ENCODE measurements around the gene POLR3H.
"Not testable (repeated sequence)": the region's sequence is repeated elsewhere in the genome, so short reads cannot be mapped to it uniquely, and the experiment has no call there.

POLR3H gene

DNA sequence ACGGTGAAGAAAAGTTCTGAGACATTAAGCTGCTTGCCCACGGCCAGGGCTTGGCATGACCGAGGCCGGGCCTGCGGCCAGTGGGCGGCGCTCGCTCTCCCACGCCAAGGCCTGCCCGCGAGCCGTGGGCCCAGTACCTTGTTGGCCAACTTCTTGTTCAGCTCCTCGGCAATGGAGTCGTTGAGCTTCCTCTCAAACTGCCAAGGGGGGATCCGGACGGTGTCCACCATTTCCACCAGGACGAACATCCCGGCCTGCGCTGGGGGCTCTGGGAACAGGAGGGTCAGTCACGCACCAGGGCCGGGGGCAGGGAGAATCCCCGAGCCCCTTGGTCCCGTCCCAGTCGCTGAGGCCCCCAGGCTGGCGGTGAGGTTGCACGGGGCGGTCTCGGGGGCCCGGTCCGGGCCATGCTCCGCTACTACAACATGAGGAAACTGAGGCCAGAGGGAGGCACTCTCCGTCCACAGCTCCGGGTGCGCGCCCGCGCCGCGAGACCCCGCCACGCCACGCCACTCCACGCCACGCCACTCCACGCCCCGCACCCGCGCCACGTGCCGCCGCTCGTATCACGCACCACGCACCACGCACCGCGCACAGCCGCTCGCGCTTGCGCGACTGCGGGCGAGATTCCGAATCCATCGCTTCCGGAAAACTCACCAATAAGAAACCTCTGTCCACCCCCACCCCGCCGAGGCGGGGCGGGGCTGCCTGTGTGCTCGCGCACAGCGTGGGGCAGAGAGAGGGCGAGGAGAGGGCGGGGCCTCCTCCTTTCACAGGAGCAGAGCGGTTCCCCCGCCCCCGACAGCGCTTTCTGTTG lies at the start of gene POLR3H:
Gene POLR3H (minus strand): TSS at position 617 of the 817 bp plus-strand sequence. CDS start 369 bp downstream, at position 248.
- DNase-seq, result peak; percentile 99

- not testable (repeated sequence) for DNase-seq
Measured at GRCh38 chr22:41593336-41593960, 49.2 kb upstream of the POLR3H start.

DNA sequence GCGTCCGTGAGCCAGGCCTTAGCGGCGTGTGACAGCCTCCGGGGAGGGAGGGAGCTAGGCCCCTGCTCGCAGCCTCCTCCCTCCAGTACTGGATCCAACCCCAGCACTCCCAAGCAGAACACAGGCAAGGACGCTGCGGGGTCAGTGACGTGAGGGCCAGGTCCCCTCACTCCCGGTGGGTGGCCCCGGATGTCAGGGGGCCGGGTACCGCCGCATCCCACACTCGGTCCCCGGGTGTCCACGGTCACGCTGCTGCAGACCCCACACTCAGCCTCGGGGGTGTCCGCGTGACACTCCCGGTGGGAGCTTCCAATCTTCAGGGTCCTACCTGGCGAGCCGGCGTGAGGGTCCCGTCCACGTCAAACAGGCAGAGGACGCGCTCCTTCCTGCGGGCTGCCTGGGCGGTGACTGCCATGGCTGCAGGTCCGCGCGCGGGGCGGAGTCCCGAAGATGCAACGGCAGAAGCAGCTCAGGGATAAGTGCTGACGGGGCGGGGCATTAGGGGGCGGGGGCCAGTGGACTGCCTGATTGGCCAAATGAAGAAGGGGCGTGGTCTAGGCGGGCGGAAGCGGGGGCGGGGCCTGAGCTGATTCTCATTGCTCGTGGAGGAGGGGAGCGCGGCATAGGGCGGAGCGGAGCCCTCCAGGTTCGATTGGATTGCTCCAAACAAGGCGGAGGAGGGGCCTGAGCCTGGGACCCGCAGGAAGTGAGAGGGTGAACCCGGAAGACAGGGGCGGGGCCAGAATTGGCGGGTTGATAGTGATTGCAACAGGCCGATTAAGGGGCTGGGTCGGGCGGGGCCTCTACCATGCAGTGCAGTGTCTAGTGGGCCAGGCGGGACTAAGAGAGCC lies 45.3 kb upstream of the POLR3H start, which contains the start of gene PMM1:
Gene PMM1 (minus strand): TSS at position 450 of the 851 bp plus-strand sequence. CDS start 35 bp downstream, at position 415.
- DNase-seq, result peak; percentile 100

DNA sequence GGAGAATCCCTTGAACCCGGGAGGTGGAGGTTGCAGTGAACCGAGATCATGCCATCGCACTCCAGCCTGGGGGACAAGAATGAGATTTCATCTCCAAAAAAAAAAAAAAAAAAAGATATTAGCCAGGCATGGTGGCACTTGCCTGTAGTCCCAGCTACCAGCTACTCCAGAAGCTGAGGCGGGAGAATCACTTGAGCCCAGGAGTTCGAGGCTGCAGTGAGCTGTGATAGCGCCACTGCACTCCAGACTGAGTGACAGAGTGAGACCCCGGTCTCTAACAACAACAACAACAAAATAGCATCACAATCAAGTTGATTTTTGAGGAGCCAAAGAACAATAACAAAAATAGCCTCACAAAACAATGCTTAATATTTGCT lies 43.1 kb upstream of the POLR3H start:
- no peak for DNase-seq

DNA sequence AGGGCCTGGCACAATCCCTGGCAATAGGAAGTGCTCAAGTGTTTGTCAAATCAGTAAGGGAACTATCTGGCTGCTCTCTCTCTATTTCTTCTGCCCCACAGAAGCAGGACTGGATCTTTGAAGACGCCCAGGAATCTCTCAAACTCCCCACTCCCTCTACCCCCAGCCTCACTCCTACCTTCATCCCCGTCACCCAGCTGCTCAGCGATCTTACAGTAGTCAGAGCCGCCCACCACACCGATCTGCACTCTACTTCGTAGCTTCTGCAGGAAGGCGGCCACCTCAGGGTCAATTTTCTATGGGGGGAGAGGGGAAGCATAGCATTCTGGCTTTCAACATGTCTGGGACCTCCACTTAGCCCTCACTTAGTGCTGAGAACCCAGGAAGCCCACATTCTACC lies 41.6 kb upstream of the POLR3H start:
- no peak for DNase-seq

GRCh38 chr22:41584881-41585280 lies 40.6 kb upstream of the POLR3H start:
- no peak for DNase-seq

GRCh38 chr22:41582694-41583093 lies 38.4 kb upstream of the POLR3H start:
- DNase-seq, result no peak

GRCh38 chr22:41579997-41580355 lies 35.7 kb upstream of the POLR3H start:
- no peak for DNase-seq

- DNase-seq, result no peak
Measured at GRCh38 chr22:41579297-41579996, 35.2 kb upstream of the POLR3H start.

GRCh38 chr22:41578818-41579217 lies 34.5 kb upstream of the POLR3H start:
- no peak for DNase-seq

GRCh38 chr22:41578114-41578513 lies 33.8 kb upstream of the POLR3H start:
- DNase-seq, result no peak

GRCh38 chr22:41576877-41577276 lies 32.6 kb upstream of the POLR3H start:
- DNase-seq, result peak; percentile 49

DNA sequence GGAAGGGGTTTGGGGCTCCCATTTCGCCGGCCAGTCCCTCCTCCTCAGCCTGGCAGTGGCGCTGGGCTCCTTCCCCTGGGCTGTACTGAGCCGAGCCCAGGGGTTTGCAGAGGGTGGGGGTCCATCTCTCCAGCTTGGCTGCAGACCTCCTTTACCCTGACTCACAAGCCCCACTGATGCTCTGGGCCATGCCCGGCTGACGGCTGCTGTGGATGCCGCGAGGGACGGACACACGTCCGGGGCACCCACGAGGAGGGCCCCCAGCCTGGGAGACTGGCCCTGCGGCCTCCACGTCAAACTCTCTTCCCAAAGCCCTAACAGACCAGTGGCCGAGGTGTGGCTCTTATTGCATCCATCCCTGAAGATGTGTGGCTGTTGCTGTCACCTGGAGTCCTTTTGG lies 31.3 kb upstream of the POLR3H start:
- DNase-seq, result no peak

DNA sequence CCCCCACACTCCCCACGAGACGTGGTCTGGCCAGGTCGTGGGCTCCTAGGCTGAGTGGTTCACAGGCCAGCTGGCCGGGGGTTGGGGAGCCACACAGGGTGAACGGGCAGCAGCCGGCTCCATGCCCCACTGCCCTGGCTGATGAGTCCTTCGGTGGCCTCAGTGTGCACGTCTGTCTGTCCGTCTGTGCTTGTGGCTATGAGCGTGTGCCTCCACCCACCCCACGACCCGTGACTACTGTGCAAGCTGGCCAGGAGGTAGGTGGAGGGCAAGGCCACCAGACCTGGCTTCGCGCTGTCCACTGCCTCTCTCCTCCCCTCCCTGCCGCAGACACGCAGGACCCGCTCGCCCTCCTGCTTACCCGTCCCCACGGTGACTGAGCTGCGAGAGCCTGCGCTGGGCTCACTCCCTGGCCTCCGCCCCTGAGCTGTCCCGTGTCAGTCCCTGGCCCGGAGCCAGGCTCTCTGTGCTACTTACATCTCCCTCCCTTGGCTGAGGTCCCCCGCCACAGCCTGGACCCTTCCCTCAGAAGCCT lies 30.6 kb upstream of the POLR3H start:
- DNase-seq, result no peak

DNA sequence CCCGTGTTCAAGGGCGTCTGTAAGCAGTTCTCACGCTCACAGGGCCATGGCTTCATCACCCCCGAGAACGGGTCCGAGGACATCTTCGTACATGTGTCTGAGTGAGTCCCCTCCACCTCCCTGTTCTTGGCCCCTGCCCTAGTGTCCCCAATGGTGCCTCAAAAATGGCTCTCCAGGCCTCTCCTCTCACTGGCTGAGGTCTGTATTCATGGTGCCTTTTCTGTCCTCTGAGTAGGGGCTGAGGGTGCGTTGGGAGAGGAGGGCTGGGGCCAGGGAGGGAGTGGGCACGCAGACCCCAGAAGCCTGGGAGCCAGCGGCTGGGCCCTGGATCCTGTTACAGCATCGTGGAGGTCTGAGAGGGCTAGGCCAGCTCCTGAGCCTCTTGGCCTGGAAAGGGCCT lies 29.4 kb upstream of the POLR3H start:
- no peak for DNase-seq

DNA sequence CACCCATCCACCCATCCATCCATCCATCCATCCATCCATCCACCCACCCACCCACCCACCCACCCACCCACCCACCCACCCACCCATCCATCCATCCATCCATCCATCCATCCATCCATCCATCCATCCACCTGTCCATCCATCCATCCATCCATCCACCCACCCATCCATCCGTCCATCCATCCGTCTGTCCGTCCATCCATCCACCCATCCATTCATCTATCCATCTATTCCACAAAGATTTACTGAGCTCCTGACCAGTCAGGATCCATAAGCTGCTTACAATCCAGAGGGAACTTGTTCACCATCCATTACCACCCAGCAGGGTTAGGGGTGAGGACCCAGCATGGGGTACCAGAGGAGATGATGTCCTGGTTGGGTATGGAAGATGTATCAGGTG lies 28.0 kb upstream of the POLR3H start:
- DNase-seq, result not testable (repeated sequence)

DNA sequence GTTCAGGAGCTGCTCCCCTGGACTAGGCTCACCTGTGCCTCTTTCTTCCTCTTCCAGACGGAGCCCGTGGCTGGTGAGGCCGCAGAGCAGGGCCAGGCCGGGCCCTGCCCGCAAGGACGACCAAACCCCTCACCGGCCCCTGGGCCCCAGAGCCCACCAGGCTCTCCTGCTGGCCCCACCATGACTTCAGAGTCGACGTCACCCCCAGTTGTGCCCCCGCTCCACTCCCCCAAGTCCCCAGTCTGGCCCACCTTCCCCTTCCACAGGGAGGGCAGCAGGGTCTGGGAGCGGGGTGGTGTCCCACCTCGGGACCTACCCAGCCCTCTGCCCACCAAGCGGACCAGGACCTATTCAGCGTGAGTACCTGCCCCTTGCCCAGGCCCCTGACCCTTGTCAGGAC lies 27.5 kb upstream of the POLR3H start:
- no peak for DNase-seq

DNA sequence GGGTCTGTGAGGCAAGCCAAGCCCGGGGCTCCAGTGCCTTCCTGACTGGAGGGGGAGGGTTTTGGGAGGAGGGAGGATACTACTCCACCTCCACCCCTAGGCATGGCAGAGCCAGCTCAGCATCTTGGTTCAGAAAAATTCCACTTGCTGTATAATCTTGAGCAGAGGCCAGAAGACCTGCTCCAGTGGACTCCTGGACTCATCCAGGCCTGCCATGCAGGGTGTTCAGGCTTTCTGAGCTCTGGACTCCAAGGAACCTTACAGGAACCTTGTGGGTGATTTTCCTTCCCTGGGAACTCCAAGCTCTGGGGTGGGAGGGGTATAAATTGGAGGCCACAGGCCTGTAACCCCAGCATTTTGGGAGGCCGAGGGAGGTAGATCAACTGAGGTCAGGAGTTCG lies 26.0 kb upstream of the POLR3H start:
- DNase-seq, result no peak

GRCh38 chr22:41568811-41569210 lies 24.5 kb upstream of the POLR3H start:
- DNase-seq, result no peak

- DNase-seq, result no peak
Measured at GRCh38 chr22:41567512-41567768, 23.2 kb upstream of the POLR3H start.

- DNase-seq, result peak; percentile 64
Measured at GRCh38 chr22:41565403-41566054, 21.3 kb upstream of the POLR3H start.

- DNase-seq, result no peak
Measured at GRCh38 chr22:41564563-41564962, 20.3 kb upstream of the POLR3H start.

Data from activated CD4-positive, alpha-beta T cell treated with anti-CD3 and anti-CD28 coated beads, Interleukin-10, Interleukin-2, amounts not matched to agents 100 ng/mL and 50 ng/mL, durations not matched to agents 16 hours and 8 hours (primary cell).